Measurements from ENCODE around the gene SDSL.

Gene SDSL

GRCh38 chr12:113407931-113408600 lies 14.1 kb upstream of the SDSL start:
- Histone ChIP-seq H3K4me3 (ENCODE audit: low read depth, low read length) (no peak overlapping the region), H3K27me3 (ENCODE audit: control insufficient read depth, insufficient read depth, low read length) (no peaks in the 10 kb centered on the region), H3K9me3 (ENCODE audit: control insufficient read depth, insufficient read depth, low read depth, low read length) (no peaks in the 10 kb centered on the region), H3K36me3 (ENCODE audit: control insufficient read depth, insufficient read depth, low read length) (no peaks in the 10 kb centered on the region), H3K9ac (ENCODE audit: low read length) (no peak overlapping the region), H3K4me1 (ENCODE audit: control insufficient read depth, insufficient read depth, low read length) (peaks cover 12% of the 10 kb centered on the region), H3K27ac (ENCODE audit: low read depth, low read length) (no peak overlapping the region)

DNA sequence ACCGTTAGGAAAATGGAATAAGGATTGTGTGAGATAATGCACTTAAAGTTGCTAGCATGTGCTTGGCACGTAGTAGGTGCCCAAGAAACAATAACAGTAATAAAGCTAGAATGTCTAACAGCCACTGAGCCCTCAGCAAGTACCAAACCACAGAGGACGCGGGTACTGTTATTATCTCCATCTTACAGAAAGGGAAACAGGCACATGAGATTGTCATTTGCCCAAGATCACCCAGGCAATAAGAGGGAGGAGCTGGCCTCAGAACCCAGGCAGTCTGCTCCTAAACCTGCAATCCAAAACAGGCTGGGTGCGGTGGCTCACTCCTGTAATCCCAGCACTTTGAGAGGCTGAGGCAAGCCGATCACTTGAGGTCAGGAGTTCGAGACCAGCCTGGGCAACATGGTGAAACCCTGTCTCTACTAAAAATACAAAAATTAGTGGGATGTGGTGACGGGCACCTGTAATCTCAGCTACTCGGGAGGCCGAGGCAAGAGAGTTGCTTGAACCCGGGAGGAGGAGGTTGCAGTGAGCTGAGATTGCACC lies 13.4 kb upstream of the SDSL start:
- Histone ChIP-seq H3K9ac (ENCODE audit: low read length) (no peak overlapping the region), H3K27ac (ENCODE audit: low read depth, low read length) (no peak overlapping the region), H3K4me1 (ENCODE audit: control insufficient read depth, insufficient read depth, low read length) (peaks cover 16% of the 10 kb centered on the region), H3K4me3 (ENCODE audit: low read depth, low read length) (no peak overlapping the region), H3K36me3 (ENCODE audit: control insufficient read depth, insufficient read depth, low read length) (no peaks in the 10 kb centered on the region), H3K27me3 (ENCODE audit: control insufficient read depth, insufficient read depth, low read length) (no peaks in the 10 kb centered on the region), H3K9me3 (ENCODE audit: control insufficient read depth, insufficient read depth, low read depth, low read length) (no peaks in the 10 kb centered on the region)

DNA sequence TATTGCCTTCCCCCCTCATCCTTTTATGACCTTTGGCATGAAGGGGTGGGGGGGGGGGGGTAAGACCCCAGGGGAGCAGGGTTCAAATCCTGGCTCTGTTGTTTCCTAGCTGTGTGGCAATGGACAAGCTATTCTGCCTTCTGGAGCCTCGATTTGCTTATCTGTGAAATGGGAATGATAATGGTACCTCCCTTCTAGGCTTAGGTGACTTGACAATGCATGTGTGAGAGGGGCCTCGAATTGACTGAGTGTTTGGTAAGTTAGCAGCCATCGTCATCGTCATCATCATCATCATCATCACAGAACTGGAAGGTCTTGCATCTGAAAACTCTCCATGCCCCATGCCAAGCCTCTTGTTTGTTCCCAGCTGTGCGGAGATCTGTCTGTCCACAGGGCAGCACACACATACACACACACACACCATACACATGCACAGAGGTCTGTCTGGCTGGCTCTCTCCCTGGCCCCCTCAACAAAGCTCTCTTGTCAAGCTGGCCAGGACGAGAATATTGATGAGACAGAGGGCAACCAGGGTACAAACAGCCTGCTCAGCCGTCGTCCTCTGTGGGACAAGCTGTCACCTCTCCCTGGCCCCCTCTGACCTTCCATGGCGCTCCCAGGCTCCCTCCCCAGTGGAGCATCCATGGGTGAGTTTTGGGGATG lies 12.6 kb upstream of the SDSL start:
- Histone ChIP-seq H3K4me3 (ENCODE audit: low read depth, low read length) (no peak overlapping the region), H3K27me3 (ENCODE audit: control insufficient read depth, insufficient read depth, low read length) (no peaks in the 10 kb centered on the region), H3K27ac (ENCODE audit: low read depth, low read length) (no peak overlapping the region), H3K9me3 (ENCODE audit: control insufficient read depth, insufficient read depth, low read depth, low read length) (no peaks in the 10 kb centered on the region), H3K4me1 (ENCODE audit: control insufficient read depth, insufficient read depth, low read length) (peaks cover 16% of the 10 kb centered on the region), H3K9ac (ENCODE audit: low read length) (no peak overlapping the region), H3K36me3 (ENCODE audit: control insufficient read depth, insufficient read depth, low read length) (no peaks in the 10 kb centered on the region)

DNA sequence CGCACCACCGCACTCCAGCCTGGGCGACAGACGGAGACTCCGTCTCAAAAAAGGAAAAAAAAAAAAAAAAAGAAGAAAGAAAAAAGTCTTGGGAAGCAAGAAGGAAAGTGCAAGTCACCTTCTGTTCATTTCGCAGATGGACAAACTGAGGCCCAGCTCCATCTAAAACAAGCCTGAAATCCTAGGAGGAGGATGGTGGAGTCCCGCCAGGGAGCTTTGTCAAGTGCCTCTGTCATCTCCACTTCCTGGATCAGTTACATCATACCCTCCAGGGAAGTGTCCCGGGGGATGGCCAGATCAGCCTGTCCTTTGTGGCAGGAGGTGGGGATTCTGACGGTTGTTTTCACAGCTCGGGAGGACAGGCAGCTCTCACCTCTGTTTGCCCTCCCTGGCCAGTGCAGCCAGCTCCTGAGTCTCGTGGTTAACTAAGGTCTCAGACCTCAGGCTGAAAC lies 8.7 kb upstream of the SDSL start:
- H3K9ac ChIP-seq (ENCODE audit: low read length) = no peak overlapping the region
- H3K36me3 ChIP-seq (ENCODE audit: control insufficient read depth, insufficient read depth, low read length) = no peaks in the 10 kb centered on the region
- no peaks in the 10 kb centered on the region for H3K9me3 ChIP-seq (ENCODE audit: control insufficient read depth, insufficient read depth, low read depth, low read length)
- H3K27me3 ChIP-seq (ENCODE audit: control insufficient read depth, insufficient read depth, low read length) = no peaks in the 10 kb centered on the region
- no peak overlapping the region for H3K27ac ChIP-seq (ENCODE audit: low read depth, low read length)
- peaks cover 6% of the 10 kb centered on the region; the same call in 1 of the 2 replicates for H3K4me1 ChIP-seq (ENCODE audit: control insufficient read depth, insufficient read depth, low read length)
- H3K4me3 ChIP-seq (ENCODE audit: low read depth, low read length) = no peak overlapping the region

DNA sequence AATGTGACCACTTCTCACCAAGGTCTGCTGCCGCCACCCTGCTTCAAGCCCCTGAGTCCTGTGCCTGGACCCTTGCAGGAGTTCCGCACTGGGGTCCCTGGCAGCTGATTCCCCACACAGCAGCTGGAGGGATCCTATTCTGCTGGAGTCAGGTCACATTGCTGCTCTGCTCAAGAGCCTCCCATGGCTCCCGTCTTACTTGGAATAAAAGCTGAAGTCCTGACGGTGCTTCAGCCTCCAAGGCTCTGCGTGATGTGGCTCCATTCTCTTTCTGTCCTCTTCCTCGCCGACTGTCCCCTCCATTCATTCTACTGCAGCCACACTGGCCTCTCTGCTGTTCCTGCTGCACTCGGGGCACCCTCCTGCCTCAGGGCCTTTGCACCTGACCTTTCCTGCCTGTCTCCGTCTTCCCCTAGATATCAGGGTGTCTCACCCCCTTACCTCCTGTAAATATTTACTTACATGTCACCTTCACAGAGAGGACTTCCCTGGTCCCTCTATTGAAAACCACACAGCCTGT lies 7.6 kb upstream of the SDSL start:
- no peaks in the 10 kb centered on the region for H3K27me3 ChIP-seq (ENCODE audit: control insufficient read depth, insufficient read depth, low read length)
- peaks cover 6% of the 10 kb centered on the region; the same call in 1 of the 2 replicates for H3K4me1 ChIP-seq (ENCODE audit: control insufficient read depth, insufficient read depth, low read length)
- no peaks in the 10 kb centered on the region for H3K9me3 ChIP-seq (ENCODE audit: control insufficient read depth, insufficient read depth, low read depth, low read length)
- H3K4me3 ChIP-seq (ENCODE audit: low read depth, low read length) = no peak overlapping the region
- H3K9ac ChIP-seq (ENCODE audit: low read length) = no peak overlapping the region
- H3K36me3 ChIP-seq (ENCODE audit: control insufficient read depth, insufficient read depth, low read length) = no peaks in the 10 kb centered on the region
- H3K27ac ChIP-seq (ENCODE audit: low read depth, low read length) = no peak overlapping the region

GRCh38 chr12:113416091-113416754 lies 6.0 kb upstream of the SDSL start:
- no peak overlapping the region for H3K9ac ChIP-seq (ENCODE audit: low read length)
- H3K27me3 ChIP-seq (ENCODE audit: control insufficient read depth, insufficient read depth, low read length) = no peaks in the 10 kb centered on the region
- no peak overlapping the region for H3K27ac ChIP-seq (ENCODE audit: low read depth, low read length)
- H3K4me1 ChIP-seq (ENCODE audit: control insufficient read depth, insufficient read depth, low read length) = peaks cover 6% of the 10 kb centered on the region; the same call in 1 of the 2 replicates
- H3K36me3 ChIP-seq (ENCODE audit: control insufficient read depth, insufficient read depth, low read length) = no peaks in the 10 kb centered on the region
- no peak overlapping the region for H3K4me3 ChIP-seq (ENCODE audit: low read depth, low read length)
- no peaks in the 10 kb centered on the region for H3K9me3 ChIP-seq (ENCODE audit: control insufficient read depth, insufficient read depth, low read depth, low read length)

DNA sequence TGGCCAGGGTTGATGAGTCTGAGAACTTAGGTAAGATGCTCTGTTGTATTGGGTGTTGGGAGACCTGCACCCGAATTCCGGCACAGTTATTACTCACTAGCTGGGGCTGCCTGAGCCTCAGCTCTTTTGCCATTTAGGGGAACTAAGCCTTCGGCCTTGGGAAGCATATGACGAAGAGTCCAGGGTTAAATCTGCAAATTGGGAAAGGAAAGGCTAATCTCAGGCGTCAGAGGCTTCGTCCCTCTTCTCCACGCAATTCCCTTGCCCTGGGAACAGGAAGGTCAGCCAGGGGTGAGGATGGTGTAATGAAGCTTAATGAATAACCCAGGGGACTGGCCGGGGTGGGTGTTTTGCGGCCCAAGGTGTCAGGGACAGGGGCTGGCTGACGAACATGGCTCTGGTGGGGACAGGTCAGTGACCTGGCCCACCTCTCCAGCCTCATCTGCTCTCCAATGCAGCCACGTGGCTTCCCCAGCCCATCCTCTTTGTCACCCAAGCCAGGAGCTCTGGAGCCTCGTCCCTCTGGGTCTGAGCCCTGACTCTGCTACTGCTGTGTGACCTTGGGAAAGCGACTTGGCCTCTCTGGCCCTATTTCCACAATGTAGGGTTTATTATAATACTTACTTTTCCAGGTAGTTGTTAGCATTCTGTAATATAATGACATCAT lies 3.8 kb upstream of the SDSL start:
- Histone ChIP-seq H3K27me3 (ENCODE audit: control insufficient read depth, insufficient read depth, low read length) (no peaks in the 10 kb centered on the region), H3K9ac (ENCODE audit: low read length) (no peak overlapping the region), H3K36me3 (ENCODE audit: control insufficient read depth, insufficient read depth, low read length) (no peaks in the 10 kb centered on the region), H3K9me3 (ENCODE audit: control insufficient read depth, insufficient read depth, low read depth, low read length) (no peaks in the 10 kb centered on the region), H3K4me3 (ENCODE audit: low read depth, low read length) (no peak overlapping the region), H3K27ac (ENCODE audit: low read depth, low read length) (no peak overlapping the region), H3K4me1 (ENCODE audit: control insufficient read depth, insufficient read depth, low read length) (peaks cover 13% of the 10 kb centered on the region; the same call in 1 of the 2 replicates)

GRCh38 chr12:113420996-113421595 lies 1.1 kb upstream of the SDSL start:
- Histone ChIP-seq H3K4me1 (ENCODE audit: control insufficient read depth, insufficient read depth, low read length) (peaks cover 8% of the 10 kb centered on the region; the same call in 1 of the 2 replicates), H3K36me3 (ENCODE audit: control insufficient read depth, insufficient read depth, low read length) (no peaks in the 10 kb centered on the region), H3K27ac (ENCODE audit: low read depth, low read length) (no peak overlapping the region), H3K27me3 (ENCODE audit: control insufficient read depth, insufficient read depth, low read length) (no peaks in the 10 kb centered on the region), H3K9ac (ENCODE audit: low read length) (no peak overlapping the region), H3K4me3 (ENCODE audit: low read depth, low read length) (no peak overlapping the region), H3K9me3 (ENCODE audit: control insufficient read depth, insufficient read depth, low read depth, low read length) (no peaks in the 10 kb centered on the region)

DNA sequence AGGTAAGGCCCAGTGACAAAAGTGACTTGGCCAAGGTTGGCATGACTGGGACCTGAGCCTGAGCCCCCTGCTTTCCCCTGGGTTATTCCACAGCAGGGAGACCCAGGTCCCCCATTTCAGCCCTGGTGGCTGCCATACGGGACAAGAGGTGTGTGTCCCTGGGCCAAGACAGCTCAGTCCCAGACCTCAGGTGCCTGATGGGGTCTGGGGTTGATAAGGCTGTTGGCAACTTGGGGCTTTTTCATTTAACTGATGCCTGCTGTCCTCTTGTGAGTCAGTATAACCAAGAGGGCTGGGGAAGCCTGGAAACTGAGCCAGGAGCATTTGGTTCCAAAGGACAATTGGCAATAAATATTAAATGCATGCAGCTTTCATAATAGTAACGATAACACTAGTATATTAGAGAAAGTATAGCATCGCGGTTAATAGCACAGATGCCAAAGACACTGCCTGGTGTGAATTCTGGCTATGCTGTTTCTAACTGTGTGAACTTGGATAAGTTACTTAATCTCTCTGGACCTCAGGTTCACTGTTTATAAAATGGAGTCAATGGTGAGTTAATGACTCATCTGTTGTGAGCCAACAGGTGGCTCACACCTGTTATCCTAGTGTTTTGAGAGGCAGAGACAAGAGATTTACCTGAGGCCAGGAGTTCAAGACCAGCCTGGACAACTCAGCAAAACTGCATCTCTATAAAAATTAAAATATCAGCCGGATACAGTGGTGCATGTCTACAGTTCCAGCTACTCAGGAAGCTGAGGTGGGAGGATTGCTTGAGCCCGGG lies 898 bp downstream of the SDSL start:
- Histone ChIP-seq H3K4me1 (ENCODE audit: control insufficient read depth, insufficient read depth, low read length) (peaks cover 11% of the 10 kb centered on the region; the same call in 1 of the 2 replicates), H3K4me3 (ENCODE audit: low read depth, low read length) (peak overlapping the region; percentile 43; the same call in 1 of the 2 replicates), H3K27ac (ENCODE audit: low read depth, low read length) (no peak overlapping the region), H3K9ac (ENCODE audit: low read length) (no peak overlapping the region), H3K27me3 (ENCODE audit: control insufficient read depth, insufficient read depth, low read length) (no peaks in the 10 kb centered on the region), H3K9me3 (ENCODE audit: control insufficient read depth, insufficient read depth, low read depth, low read length) (no peaks in the 10 kb centered on the region), H3K36me3 (ENCODE audit: control insufficient read depth, insufficient read depth, low read length) (no peaks in the 10 kb centered on the region)

DNA sequence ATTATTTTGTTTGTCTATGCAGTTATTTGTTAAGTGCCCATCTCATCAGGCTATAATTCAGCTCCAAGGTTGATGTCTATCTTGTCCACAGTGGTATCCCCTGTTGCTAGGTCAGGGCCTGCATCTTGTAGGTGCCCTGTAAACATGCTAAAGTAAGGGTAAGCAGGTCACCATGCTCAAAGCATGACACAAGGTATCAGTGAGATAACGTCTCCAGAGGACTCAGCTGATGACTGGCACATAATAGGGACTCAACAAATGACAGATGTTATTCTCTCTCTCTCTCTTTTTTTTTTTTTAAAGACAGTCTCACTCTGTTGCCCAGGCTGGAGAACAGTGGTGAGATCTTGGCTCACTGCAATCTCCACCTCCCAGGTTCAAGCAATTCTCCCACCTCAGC lies 2.3 kb downstream of the SDSL start:
- Histone ChIP-seq H3K27me3 (ENCODE audit: control insufficient read depth, insufficient read depth, low read length) (no peaks in the 10 kb centered on the region), H3K36me3 (ENCODE audit: control insufficient read depth, insufficient read depth, low read length) (no peaks in the 10 kb centered on the region), H3K9me3 (ENCODE audit: control insufficient read depth, insufficient read depth, low read depth, low read length) (no peaks in the 10 kb centered on the region), H3K4me1 (ENCODE audit: control insufficient read depth, insufficient read depth, low read length) (peaks cover 11% of the 10 kb centered on the region; the same call in 1 of the 2 replicates), H3K9ac (ENCODE audit: low read length) (no peak overlapping the region), H3K27ac (ENCODE audit: low read depth, low read length) (no peak overlapping the region), H3K4me3 (ENCODE audit: low read depth, low read length) (no peak overlapping the region)
